SK-N-SH (cell line): Measurements from ENCODE around the gene EDN2. TPM values are rescaled to one million over a fixed set of nuclear protein-coding genes. Genes with fewer than 3 reads are reported as not detected.

Experiments
- CTCF ChIA-PET: fragments of 300-600, 350-600 bp; formaldehyde crosslinking; extraction: SDS; loops from one replicate; lab custom pipeline; 2021; lab: Yijun Ruan, JAX
- POLR2A ChIA-PET: fragments of 350-600 bp; sonication (Branson Sonifier 250); formaldehyde crosslinking; extraction: SDS; loops from one replicate; lab custom pipeline; 2020; ENCODE audit warnings: antibody characterized with exemption, inconsistent platforms; lab: Yijun Ruan, JAX
- DNase-seq: peaks from one replicate; pipeline ENCODE4 v3.0.0; 2012
- H2AFZ ChIP-seq: fragments of 200-600 bp; sonication (generic); 2 replicates; pipeline ENCODE4 v1.8.1; 2016; ENCODE audit warnings: antibody characterized with exemption, mild to moderate bottlenecking, low read depth
- H3F3A ChIP-seq: fragments of 200-600 bp; sonication (generic); replicated peaks from 2 replicates; pipeline ENCODE3; 2016; ENCODE audit warnings: antibody characterized with exemption, mild to moderate bottlenecking; ENCODE audit not compliant: insufficient read depth
- H3K27ac ChIP-seq, 2 experiments: fragments of 200-500 bp in 1 of 2; fragments of 200-600 bp in 1 of 2; sonication (Bioruptor generic) in 1 of 2; sonication (generic), shearing (Covaris generic) in 1 of 2; 2 replicates each; pipeline versions ENCODE4 v1.5.1 to v1.6.1; 2014 to 2016; ENCODE audit warnings: low read depth in 2 of 2, inconsistent platforms in 1 of 2, low read length in 1 of 2, mild to moderate bottlenecking in 1 of 2, mixed read lengths in 1 of 2
- H3K27me3 ChIP-seq: fragments of 200-600 bp; sonication (generic), shearing (Covaris generic); 2 replicates; pipeline ENCODE4 v1.6.1; 2016; ENCODE audit warnings: mixed run types; ENCODE audit not compliant: insufficient read depth
- H3K36me3 ChIP-seq, 2 experiments: fragments of 200-500 bp in 1 of 2; fragments of 200-600 bp in 1 of 2; sonication (Bioruptor generic) in 1 of 2; sonication (generic) in 1 of 2; replicated peaks in 1 of 2; 2 replicates each; pipeline versions ENCODE3 to v1.5.1; 2014 to 2016; ENCODE audit warnings: low read length in 1 of 2, mild to moderate bottlenecking in 1 of 2; ENCODE audit not compliant: insufficient read depth in 2 of 2, control insufficient read depth in 1 of 2
- H3K4me1 ChIP-seq, 2 experiments: fragments of 200-500 bp in 1 of 2; fragments of 200-600 bp in 1 of 2; sonication (Bioruptor generic) in 1 of 2; sonication (generic), shearing (Covaris generic) in 1 of 2; 2 replicates each; pipeline versions ENCODE4 v1.5.1 to v1.6.1; 2014 to 2016; ENCODE audit warnings: low read depth in 1 of 2, low read length in 1 of 2, mixed run types in 1 of 2; ENCODE audit not compliant: insufficient read depth in 2 of 2, control insufficient read depth in 1 of 2
- H3K4me2 ChIP-seq: fragments of 200-600 bp; sonication (generic), shearing (Covaris generic); 2 replicates; pipeline ENCODE4 v1.6.1; 2017; ENCODE audit warnings: mixed run types
- H3K4me3 ChIP-seq, 2 experiments: fragments of 200-500 bp in 1 of 2; fragments of 200-600 bp in 1 of 2; sonication (Bioruptor generic) in 1 of 2; sonication (generic), shearing (Covaris generic) in 1 of 2; 2 replicates each; pipeline versions ENCODE4 v1.5.1 to v1.8.1; 2014 to 2016; ENCODE audit warnings: low read depth in 2 of 2, inconsistent platforms in 1 of 2, low read length in 1 of 2, mild to moderate bottlenecking in 1 of 2, mixed read lengths in 1 of 2, moderate library complexity in 1 of 2
- H3K79me2 ChIP-seq: fragments of 200-600 bp; sonication (generic); 2 replicates; pipeline ENCODE4 v1.8.1; 2017; ENCODE audit warnings: mild to moderate bottlenecking; ENCODE audit not compliant: insufficient read depth
- H3K9ac ChIP-seq: fragments of 200-600 bp; sonication (generic); 2 replicates; pipeline ENCODE4 v1.6.1; 2017; ENCODE audit warnings: mixed run types
- H3K9me2 ChIP-seq: fragments of 200-600 bp; sonication (generic); 2 replicates; pipeline ENCODE4 v1.6.1; 2017; ENCODE audit warnings: mixed run types
- H3K9me3 ChIP-seq: fragments of 200-600 bp; sonication (generic); 2 replicates; pipeline ENCODE4 v1.6.1; 2017; ENCODE audit warnings: mixed run types, mild to moderate bottlenecking, moderate library complexity
- H4K20me1 ChIP-seq: fragments of 200-600 bp; sonication (generic); 2 replicates; pipeline ENCODE4 v1.6.1; 2017; ENCODE audit warnings: mild to moderate bottlenecking, mixed run types; ENCODE audit not compliant: insufficient read depth
- GABPA ChIP-seq: IDR thresholded peaks from 2 replicates; pipeline ENCODE4 v1.4.0; 2012; ENCODE audit warnings: low read depth, mild to moderate bottlenecking
- NRF1 ChIP-seq: IDR thresholded peaks from 2 replicates; pipeline ENCODE4 v1.6.1; 2012; ENCODE audit warnings: low read depth, mild to moderate bottlenecking, low read length
- PBX3 ChIP-seq: IDR thresholded peaks from 2 replicates; pipeline ENCODE4; 2012
- RAD21 ChIP-seq: IDR thresholded peaks from 2 replicates; pipeline ENCODE4 v1.6.1; 2012; ENCODE audit warnings: mild to moderate bottlenecking, low read length
- RCOR1 ChIP-seq: fragments of 150-350 bp; IDR thresholded peaks from 2 replicates; pipeline ENCODE4 v1.6.1; 2017; ENCODE audit warnings: antibody characterized with exemption, low read length
- USF2 ChIP-seq: fragments of 150-350 bp; IDR thresholded peaks from 2 replicates; pipeline ENCODE4 v1.6.1; 2017; ENCODE audit warnings: antibody characterized with exemption, low read length, low read depth, borderline replicate concordance
- YY1 ChIP-seq: IDR thresholded peaks from 2 replicates; pipeline ENCODE4 v1.4.0; 2012; ENCODE audit warnings: low read depth, mild to moderate bottlenecking
- WGBS: methylation state at CpG from one replicate; pipeline ENCODE4 v1.1.6; 2017; ENCODE audit warnings: low lambda C conversion rate; 5-methylcytosine and 5-hydroxymethylcytosine counted together
- polyA plus RNA-seq, 3 experiments: library from polyadenylated mRNA; depleted of rRNA; stranded (reverse); fragments of >200 nt; gene quantifications; 2 replicates each; pipeline ENCODE4 v1.2.3, GENCODE V29; 2012
- TF ChIP-seq, protein P1 (sequence below): IDR thresholded peaks from 2 replicates; pipeline ENCODE4 v1.4.0; 2012; ENCODE audit warnings: low read depth, borderline replicate concordance
- TF ChIP-seq, protein P2 (sequence below): IDR thresholded peaks from 2 replicates; pipeline ENCODE4 v1.6.1; 2012; ENCODE audit warnings: mild to moderate bottlenecking, low read depth, low read length, moderate library complexity

The EDN2 gene
- polyA plus RNA-seq, 1 of the 3 experiments (the other 2 are of a cell fraction): 0.97 TPM

DNA sequence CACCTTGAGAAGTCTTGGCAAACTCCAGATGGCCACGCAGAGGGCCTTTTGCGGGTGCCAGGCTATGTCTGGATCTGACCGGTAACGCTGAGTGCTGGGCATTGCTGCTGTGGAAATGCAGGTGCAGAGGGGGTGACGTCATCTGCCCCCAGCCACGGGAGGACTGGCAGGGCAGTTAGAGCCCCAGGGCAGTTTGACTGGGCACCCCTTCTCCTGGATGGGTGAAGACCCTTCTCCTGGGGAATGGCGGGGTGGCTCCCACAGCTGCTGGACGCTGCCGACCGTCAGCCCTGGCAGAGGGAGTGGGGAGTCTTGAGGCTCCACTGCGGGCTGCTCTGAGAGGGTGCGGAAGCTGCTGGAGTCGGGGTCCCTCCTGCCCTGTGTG, 12.6 kb upstream of the EDN2 start:
- Histone ChIP-seq H3K4me1 (peaks cover 25 to 49% of the 10 kb centered on the region in 2 experiments; a peak in 3 of 4 replicates), H3K79me2 (no peaks in the 10 kb centered on the region)
- WGBS: 84% methylated on average over 6 of the region's 13 CpGs

DNA sequence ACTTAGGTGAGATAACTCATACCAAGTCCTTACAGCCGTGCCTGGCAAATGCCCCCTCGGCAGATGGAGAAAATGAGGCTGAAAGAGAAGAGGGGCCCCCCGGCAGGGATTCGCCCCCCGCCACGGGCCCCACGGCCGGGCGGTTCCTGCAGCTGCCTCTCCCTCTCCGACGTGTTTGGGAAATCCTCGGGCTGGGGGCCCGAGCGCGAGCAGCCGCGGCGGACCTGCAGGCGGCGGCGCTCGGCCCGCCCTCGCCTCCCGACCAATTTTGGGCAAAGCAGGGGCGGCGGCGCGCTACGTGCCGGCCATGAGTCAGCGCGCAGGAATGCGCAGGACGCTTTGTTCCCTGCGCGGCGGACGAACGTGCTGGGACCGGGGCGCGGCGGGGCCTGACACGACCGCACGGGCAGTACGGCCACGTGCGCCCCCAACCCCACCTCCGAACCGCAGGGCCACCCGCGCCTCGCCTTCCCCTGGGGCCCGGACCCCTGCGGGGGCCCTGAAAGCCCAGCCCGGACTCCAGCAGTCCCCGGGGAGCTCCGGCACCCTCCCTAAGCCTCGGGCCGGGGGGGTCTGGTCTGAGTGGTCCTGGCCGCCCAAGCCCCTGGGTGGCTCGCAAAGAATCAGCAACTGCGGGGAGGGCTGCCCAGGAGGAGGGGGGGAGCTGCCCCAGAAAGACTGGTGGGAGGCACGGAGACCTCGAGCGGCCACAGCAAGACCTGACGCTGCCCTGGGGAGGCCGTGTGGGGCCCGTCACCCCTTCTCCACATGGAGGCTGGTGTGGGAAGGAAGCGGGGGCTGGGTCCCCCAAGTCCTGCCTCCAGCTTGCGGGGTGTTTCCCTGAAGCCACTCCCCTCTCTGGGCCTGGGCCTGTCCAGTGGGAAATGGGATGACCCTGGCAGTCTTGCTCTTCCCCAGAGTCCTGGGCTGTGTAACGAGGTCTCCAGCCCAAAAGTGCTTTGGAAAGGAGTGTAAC, 11.9 kb upstream of the EDN2 start:
- no peak overlapping the region for H3K9ac ChIP-seq
- no peak for DNase-seq
- no peak overlapping the region for H2AFZ ChIP-seq
- CTCF ChIA-PET: interaction anchor here (1.1 to 8.6 kb wide), 5 partner anchors 16 to 78 kb away, joined by 3 to 93 read pairs (median 3); partner anchors contain the start of gene EDN2
- WGBS: 81% methylated on average over 22 of the region's 74 CpGs
- H3K36me3 ChIP-seq: no peaks in the 10 kb centered on the region
- no peaks in the 10 kb centered on the region for H3K9me2 ChIP-seq
- POLR2A ChIA-PET: no interaction called here
- peaks cover 25 to 43% of the 10 kb centered on the region in 2 experiments; a peak in 3 of 4 replicates for H3K4me1 ChIP-seq
- no peaks in the 10 kb centered on the region for H4K20me1 ChIP-seq
- no peak overlapping the region for H3K27ac ChIP-seq
- H3K9me3 ChIP-seq: no peaks in the 10 kb centered on the region
- peaks cover 8% of the 10 kb centered on the region for H3F3A ChIP-seq
- H3K79me2 ChIP-seq: no peaks in the 10 kb centered on the region
- H3K4me3 ChIP-seq: no peak overlapping the region
- no peaks in the 10 kb centered on the region for H3K27me3 ChIP-seq
- no peak overlapping the region for H3K4me2 ChIP-seq
- TF ChIP-seq PBX3 (no peak), NRF1 (no peak), YY1 (no peak), GABPA (no peak), RCOR1 (no peak), USF2 (no peak), RAD21 (no peak)
- TF ChIP-seq, protein P1, sequence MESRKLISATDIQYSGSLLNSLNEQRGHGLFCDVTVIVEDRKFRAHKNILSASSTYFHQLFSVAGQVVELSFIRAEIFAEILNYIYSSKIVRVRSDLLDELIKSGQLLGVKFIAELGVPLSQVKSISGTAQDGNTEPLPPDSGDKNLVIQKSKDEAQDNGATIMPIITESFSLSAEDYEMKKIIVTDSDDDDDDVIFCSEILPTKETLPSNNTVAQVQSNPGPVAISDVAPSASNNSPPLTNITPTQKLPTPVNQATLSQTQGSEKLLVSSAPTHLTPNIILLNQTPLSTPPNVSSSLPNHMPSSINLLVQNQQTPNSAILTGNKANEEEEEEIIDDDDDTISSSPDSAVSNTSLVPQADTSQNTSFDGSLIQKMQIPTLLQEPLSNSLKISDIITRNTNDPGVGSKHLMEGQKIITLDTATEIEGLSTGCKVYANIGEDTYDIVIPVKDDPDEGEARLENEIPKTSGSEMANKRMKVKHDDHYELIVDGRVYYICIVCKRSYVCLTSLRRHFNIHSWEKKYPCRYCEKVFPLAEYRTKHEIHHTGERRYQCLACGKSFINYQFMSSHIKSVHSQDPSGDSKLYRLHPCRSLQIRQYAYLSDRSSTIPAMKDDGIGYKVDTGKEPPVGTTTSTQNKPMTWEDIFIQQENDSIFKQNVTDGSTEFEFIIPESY: no peak
- TF ChIP-seq, protein P2, sequence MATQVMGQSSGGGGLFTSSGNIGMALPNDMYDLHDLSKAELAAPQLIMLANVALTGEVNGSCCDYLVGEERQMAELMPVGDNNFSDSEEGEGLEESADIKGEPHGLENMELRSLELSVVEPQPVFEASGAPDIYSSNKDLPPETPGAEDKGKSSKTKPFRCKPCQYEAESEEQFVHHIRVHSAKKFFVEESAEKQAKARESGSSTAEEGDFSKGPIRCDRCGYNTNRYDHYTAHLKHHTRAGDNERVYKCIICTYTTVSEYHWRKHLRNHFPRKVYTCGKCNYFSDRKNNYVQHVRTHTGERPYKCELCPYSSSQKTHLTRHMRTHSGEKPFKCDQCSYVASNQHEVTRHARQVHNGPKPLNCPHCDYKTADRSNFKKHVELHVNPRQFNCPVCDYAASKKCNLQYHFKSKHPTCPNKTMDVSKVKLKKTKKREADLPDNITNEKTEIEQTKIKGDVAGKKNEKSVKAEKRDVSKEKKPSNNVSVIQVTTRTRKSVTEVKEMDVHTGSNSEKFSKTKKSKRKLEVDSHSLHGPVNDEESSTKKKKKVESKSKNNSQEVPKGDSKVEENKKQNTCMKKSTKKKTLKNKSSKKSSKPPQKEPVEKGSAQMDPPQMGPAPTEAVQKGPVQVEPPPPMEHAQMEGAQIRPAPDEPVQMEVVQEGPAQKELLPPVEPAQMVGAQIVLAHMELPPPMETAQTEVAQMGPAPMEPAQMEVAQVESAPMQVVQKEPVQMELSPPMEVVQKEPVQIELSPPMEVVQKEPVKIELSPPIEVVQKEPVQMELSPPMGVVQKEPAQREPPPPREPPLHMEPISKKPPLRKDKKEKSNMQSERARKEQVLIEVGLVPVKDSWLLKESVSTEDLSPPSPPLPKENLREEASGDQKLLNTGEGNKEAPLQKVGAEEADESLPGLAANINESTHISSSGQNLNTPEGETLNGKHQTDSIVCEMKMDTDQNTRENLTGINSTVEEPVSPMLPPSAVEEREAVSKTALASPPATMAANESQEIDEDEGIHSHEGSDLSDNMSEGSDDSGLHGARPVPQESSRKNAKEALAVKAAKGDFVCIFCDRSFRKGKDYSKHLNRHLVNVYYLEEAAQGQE: no peak

More for the DNA sequence above, 12.6 kb upstream of the EDN2 start:
- Histone ChIP-seq H2AFZ (no peak overlapping the region), H4K20me1 (no peaks in the 10 kb centered on the region), H3K27me3 (no peaks in the 10 kb centered on the region), H3K9me3 (no peaks in the 10 kb centered on the region), H3K4me3 (no peak overlapping the region)
- POLR2A ChIA-PET: no interaction called here
- no peak for DNase-seq
- TF ChIP-seq, protein P2: no peak
- TF ChIP-seq, all 33 proteins: peak for 0
- Histone ChIP-seq H3K27ac (no peak overlapping the region), H3K9me2 (no peaks in the 10 kb centered on the region), H3K4me2 (no peak overlapping the region), H3K36me3 (no peaks in the 10 kb centered on the region), H3F3A (peaks cover 8% of the 10 kb centered on the region), H3K9ac (no peak overlapping the region)
- CTCF ChIA-PET: interaction anchor here (1.1 to 8.6 kb wide), 3 partner anchors 17 to 79 kb away, joined by 3 to 93 read pairs (median 3); partner anchors contain the start of gene EDN2
